ENCODE measurements around the gene PCDHA8.
"Not testable (repeated sequence)": the region's sequence is repeated elsewhere in the genome, so short reads cannot be mapped to it uniquely, and the experiment has no call there.

Gene PCDHA8

GRCh38 chr5:140833993-140834392 is 7.0 kb upstream of the PCDHA8 start, which contains the start of gene PCDHA7:
Gene PCDHA7 (plus strand): TSS chr5:140834269. CDS start chr5:140834384, 115 bp downstream.
- in situ Hi-C loops (cut with MboI; ENCODE audit: low sequenced_read_pairs, unreplicated experiment), result no loop called here
- DNase-seq (ENCODE audit: low spot score), result no peak
- TF ChIP-seq, protein P1, sequence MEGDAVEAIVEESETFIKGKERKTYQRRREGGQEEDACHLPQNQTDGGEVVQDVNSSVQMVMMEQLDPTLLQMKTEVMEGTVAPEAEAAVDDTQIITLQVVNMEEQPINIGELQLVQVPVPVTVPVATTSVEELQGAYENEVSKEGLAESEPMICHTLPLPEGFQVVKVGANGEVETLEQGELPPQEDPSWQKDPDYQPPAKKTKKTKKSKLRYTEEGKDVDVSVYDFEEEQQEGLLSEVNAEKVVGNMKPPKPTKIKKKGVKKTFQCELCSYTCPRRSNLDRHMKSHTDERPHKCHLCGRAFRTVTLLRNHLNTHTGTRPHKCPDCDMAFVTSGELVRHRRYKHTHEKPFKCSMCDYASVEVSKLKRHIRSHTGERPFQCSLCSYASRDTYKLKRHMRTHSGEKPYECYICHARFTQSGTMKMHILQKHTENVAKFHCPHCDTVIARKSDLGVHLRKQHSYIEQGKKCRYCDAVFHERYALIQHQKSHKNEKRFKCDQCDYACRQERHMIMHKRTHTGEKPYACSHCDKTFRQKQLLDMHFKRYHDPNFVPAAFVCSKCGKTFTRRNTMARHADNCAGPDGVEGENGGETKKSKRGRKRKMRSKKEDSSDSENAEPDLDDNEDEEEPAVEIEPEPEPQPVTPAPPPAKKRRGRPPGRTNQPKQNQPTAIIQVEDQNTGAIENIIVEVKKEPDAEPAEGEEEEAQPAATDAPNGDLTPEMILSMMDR (IDR thresholded peaks at IDR 0.05; ENCODE audit: borderline replicate concordance, control extremely low read depth, extremely low read depth, insufficient read depth, missing control alignments), result no peak

GRCh38 chr5:140834439-140835008 is 6.5 kb upstream of the PCDHA8 start:
- DNase-seq (ENCODE audit: low spot score); in situ Hi-C loops (cut with MboI; ENCODE audit: low sequenced_read_pairs, unreplicated experiment): not testable (repeated sequence)

- no peak for DNase-seq (ENCODE audit: low spot score)
- in situ Hi-C loops (cut with MboI; ENCODE audit: low sequenced_read_pairs, unreplicated experiment), result no loop called here
Measured at GRCh38 chr5:140835622-140836510, 5.1 kb upstream of the PCDHA8 start.

DNA sequence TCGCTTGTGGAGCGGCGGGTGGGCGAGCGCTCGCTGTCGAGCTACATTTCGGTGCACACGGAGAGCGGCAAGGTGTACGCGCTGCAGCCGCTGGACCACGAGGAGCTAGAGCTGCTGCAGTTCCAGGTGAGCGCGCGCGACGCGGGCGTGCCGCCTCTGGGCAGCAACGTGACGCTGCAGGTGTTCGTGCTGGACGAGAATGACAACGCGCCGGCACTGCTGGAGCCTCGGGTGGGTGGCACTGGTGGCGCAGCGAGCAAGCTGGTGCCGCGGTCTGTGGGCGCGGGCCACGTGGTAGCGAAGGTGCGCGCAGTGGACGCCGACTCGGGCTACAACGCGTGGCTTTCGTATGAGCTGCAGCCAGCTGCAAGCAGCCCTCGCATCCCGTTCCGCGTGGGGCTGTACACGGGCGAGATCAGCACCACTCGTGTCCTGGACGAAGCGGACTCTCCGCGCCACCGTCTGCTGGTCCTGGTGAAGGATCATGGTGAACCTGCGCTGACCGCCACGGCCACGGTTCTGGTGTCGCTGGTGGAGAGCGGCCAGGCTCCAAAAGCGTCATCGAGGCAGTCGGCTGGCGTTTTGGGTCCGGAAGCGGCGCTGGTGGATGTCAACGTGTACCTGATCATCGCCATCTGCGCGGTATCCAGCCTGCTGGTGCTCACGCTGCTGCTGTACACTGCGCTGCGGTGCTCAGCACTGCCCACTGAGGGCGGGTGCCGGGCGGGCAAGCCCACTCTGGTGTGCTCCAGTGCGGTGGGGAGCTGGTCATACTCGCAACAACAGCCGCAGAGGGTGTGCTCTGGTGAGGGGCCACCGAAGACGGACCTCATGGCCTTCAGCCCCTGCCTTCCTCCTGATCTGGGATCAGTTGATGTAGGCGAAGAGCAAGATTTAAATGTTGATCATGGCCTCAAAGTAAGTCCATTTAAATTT is 2.1 kb downstream of the PCDHA8 start:
- no peak for DNase-seq (ENCODE audit: low spot score)
- TF ChIP-seq, protein P1 (IDR thresholded peaks at IDR 0.05; ENCODE audit: borderline replicate concordance, control extremely low read depth, extremely low read depth, insufficient read depth, missing control alignments), result no peak
- in situ Hi-C loops (cut with MboI; ENCODE audit: low sequenced_read_pairs, unreplicated experiment), result no loop called here

More at GRCh38 chr5:140835622-140836510, 5.1 kb upstream of the PCDHA8 start:
- TF ChIP-seq, protein P1 (IDR thresholded peaks at IDR 0.05; ENCODE audit: borderline replicate concordance, control extremely low read depth, extremely low read depth, insufficient read depth, missing control alignments), result no peak

DNA sequence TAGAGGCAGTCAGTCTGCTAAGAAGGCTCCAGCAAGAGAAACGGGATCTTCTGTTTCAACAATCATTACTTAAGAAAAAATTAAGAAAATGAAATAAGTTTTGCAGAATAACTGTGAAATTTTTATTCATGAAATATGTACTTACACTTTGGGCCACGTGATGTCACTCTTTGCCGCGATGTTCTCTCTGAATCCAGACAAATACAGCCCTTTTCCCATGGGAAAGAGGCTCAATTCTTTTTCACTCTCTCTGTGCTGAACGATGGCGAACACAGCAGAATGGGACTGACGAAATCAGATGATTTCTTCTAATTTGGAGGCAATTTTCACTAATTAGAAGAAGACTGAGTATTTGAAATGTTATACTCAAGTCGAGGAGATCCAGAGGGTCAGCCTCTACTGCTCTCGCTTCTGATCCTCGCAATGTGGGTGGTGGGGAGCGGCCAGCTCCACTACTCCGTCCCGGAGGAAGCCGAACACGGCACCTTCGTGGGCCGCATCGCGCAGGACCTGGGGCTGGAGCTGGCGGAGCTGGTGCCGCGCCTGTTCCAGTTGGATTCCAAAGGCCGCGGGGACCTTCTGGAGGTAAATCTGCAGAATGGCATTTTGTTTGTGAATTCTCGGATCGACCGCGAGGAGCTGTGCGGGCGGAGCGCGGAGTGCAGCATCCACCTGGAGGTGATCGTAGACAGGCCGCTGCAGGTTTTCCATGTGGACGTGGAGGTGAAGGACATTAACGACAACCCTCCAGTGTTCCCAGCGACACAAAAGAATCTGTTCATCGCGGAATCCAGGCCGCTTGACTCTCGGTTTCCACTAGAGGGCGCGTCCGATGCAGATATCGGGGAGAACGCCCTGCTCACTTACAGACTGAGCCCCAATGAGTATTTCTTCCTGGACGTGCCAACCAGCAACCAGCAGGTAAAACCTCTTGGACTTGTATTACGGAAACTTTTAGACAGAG is 7.4 kb downstream of the PCDHA8 start, which contains the start of gene PCDHA9:
TSS of gene PCDHA9 (plus strand) at position 244 of the 964 bp plus-strand sequence. CDS start at position 358, 114 bp downstream.
- in situ Hi-C loops (cut with MboI; ENCODE audit: low sequenced_read_pairs, unreplicated experiment), result not testable (repeated sequence)

DNA sequence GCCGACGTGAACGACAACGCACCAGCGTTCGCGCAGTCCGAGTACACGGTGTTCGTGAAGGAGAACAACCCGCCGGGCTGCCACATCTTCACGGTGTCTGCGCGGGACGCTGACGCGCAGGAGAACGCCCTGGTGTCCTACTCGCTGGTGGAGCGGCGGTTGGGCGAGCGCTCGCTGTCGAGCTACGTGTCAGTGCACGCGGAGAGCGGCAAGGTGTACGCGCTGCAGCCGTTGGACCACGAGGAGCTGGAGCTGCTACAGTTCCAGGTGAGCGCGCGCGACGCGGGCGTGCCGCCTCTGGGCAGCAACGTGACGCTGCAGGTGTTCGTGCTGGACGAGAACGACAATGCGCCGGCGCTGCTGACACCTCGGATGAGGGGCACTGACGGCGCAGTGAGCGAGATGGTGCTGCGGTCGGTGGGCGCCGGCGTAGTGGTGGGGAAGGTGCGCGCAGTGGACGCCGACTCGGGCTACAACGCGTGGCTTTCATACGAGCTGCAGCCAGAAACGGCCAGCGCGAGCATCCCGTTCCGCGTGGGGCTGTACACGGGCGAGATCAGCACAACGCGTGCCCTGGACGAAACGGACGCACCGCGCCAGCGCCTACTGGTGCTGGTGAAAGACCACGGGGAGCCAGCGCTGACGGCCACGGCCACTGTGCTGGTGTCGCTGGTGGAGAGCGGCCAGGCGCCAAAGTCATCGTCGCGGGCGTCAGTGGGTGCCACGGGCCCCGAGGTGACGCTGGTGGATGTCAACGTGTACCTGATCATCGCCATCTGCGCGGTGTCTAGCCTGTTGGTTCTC is 9.0 kb downstream of the PCDHA8 start:
- in situ Hi-C loops (cut with MboI; ENCODE audit: low sequenced_read_pairs, unreplicated experiment); DNase-seq (ENCODE audit: low spot score): not testable (repeated sequence)

More for the DNA sequence above, 7.4 kb downstream of the PCDHA8 start, which contains the start of gene PCDHA9:
- not testable (repeated sequence) for DNase-seq (ENCODE audit: low spot score)

Measured in GM13976 (cell line).